SK-N-SH treated with all-trans-retinoic acid at 6 μM for 48 hours (cell line): ENCODE data around the gene LAIR2.

Experiments
- ARNTL ChIP-seq: fragments of 450-650 bp; formaldehyde crosslinking; IDR thresholded peaks from 2 replicates; pipeline ENCODE4 v1.5.0; 2020; ENCODE audit warnings: low read depth, mild to moderate bottlenecking, moderate library complexity, borderline replicate concordance
- CREB5 ChIP-seq: fragments of 250-450 bp; sonication (Bioruptor Pico); IDR thresholded peaks from 2 replicates; pipeline ENCODE4 v1.5.1; 2020; ENCODE audit warnings: low read depth, mild to moderate bottlenecking, moderate library complexity
- CSDC2 ChIP-seq: fragments of 250-450 bp; sonication (Bioruptor Pico); IDR thresholded peaks from 2 replicates; pipeline ENCODE4 v1.5.0; 2020; ENCODE audit warnings: mild to moderate bottlenecking, moderate library complexity
- OSR1 ChIP-seq: fragments of 250-450 bp; sonication (Bioruptor Pico); IDR thresholded peaks from 2 replicates; pipeline ENCODE4 v1.8.0; 2022; ENCODE audit warnings: moderate library complexity, mild to moderate bottlenecking, inconsistent platforms
- POU6F1 ChIP-seq: fragments of 250-450 bp; sonication (Bioruptor Pico); IDR thresholded peaks from 2 replicates; pipeline ENCODE4 v1.8.0; 2021; ENCODE audit warnings: low read depth, mild to moderate bottlenecking, moderate library complexity, borderline replicate concordance
- PPARA ChIP-seq: fragments of 250-450 bp; sonication (Bioruptor Pico); IDR thresholded peaks from 2 replicates; pipeline ENCODE4 v1.5.0; 2020; ENCODE audit warnings: mild to moderate bottlenecking, borderline replicate concordance
- RARB ChIP-seq: fragments of 250-450 bp; sonication (Bioruptor Pico); IDR thresholded peaks from 2 replicates; pipeline ENCODE4 v1.8.0; 2021; ENCODE audit warnings: mild to moderate bottlenecking, moderate library complexity
- SNAI2 ChIP-seq: fragments of 250-450 bp; sonication (Bioruptor Pico); IDR thresholded peaks from 2 replicates; pipeline ENCODE4 v1.5.0; 2020; ENCODE audit warnings: mild to moderate bottlenecking, moderate library complexity
- TCF4 ChIP-seq: fragments of 250-450 bp; sonication (Bioruptor Pico); IDR thresholded peaks from 2 replicates; pipeline ENCODE4 v1.8.0; 2021; ENCODE audit warnings: mild to moderate bottlenecking, moderate library complexity, borderline replicate concordance
- TOX ChIP-seq: fragments of 250-450 bp; sonication (Bioruptor Pico); IDR thresholded peaks from 2 replicates; pipeline ENCODE4 v1.8.0; 2021; ENCODE audit warnings: mild to moderate bottlenecking, moderate library complexity, borderline replicate concordance
- TSHZ2 ChIP-seq: fragments of 250-450 bp; sonication (Bioruptor Pico); IDR thresholded peaks from 2 replicates; pipeline ENCODE4 v1.5.0; 2020; ENCODE audit warnings: mild to moderate bottlenecking, moderate library complexity
- ZC3H10 ChIP-seq: fragments of 250-450 bp; sonication (Bioruptor Pico); IDR thresholded peaks from 2 replicates; pipeline ENCODE4 v1.5.1; 2021; ENCODE audit warnings: mild to moderate bottlenecking, moderate library complexity
- ZNF565 ChIP-seq: fragments of 450-650 bp; formaldehyde crosslinking; conservative IDR thresholded peaks from 2 replicates; pipeline ENCODE4 v1.5.0; 2020; ENCODE audit warnings: low read depth, mild to moderate bottlenecking, moderate library complexity
- TF ChIP-seq, protein P1 (sequence below): fragments of 250-450 bp; sonication (Bioruptor Pico); IDR thresholded peaks from 2 replicates; pipeline ENCODE4 v1.8.0; 2020; ENCODE audit warnings: mild to moderate bottlenecking, moderate library complexity, borderline replicate concordance

GRCh38 chr19:54475706-54476105 lies 26.9 kb upstream of the LAIR2 start:
- TF ChIP-seq CREB5 (CRISPR knock-in tag) (no peak), OSR1 (no peak), ZC3H10 (CRISPR knock-in tag) (no peak), POU6F1 (CRISPR knock-in tag) (no peak), CSDC2 (no peak), SNAI2 (CRISPR knock-in tag) (no peak), ARNTL (CRISPR knock-in tag) (no peak), TCF4 (CRISPR knock-in tag) (no peak), RARB (CRISPR knock-in tag) (no peak), TOX (CRISPR knock-in tag) (no peak), ZNF565 (no peak), TSHZ2 (CRISPR knock-in tag) (no peak), PPARA (no peak)
- TF ChIP-seq, protein P1, sequence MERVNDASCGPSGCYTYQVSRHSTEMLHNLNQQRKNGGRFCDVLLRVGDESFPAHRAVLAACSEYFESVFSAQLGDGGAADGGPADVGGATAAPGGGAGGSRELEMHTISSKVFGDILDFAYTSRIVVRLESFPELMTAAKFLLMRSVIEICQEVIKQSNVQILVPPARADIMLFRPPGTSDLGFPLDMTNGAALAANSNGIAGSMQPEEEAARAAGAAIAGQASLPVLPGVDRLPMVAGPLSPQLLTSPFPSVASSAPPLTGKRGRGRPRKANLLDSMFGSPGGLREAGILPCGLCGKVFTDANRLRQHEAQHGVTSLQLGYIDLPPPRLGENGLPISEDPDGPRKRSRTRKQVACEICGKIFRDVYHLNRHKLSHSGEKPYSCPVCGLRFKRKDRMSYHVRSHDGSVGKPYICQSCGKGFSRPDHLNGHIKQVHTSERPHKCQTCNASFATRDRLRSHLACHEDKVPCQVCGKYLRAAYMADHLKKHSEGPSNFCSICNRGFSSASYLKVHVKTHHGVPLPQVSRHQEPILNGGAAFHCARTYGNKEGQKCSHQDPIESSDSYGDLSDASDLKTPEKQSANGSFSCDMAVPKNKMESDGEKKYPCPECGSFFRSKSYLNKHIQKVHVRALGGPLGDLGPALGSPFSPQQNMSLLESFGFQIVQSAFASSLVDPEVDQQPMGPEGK (CRISPR knock-in tag), result no peak
